Measurements from ENCODE around the gene DOC2B. TPM values are rescaled to one million over a fixed set of nuclear protein-coding genes. Genes with fewer than 3 reads are reported as not detected.
A peak's percentile ranks its signal among the peaks of the same experiment; 100 is the strongest.

The DOC2B gene
- total RNA-seq, 5 donors from 2014 or later (not counting 1 experiment from before 2014, with no cell fraction given), result 0.05 to 0.16 (median 0.09) TPM; not detected in 2

- H3K4me3 ChIP-seq (ENCODE audit: control insufficient read depth in 1 of 2, extremely low read depth in 1 of 2, low read length in 1 of 2), result no peak overlapping the region
- ChIA-PET POLR2A (no interaction called here), CTCF (no interaction called here)
- DNase-seq (no peak), ATAC-seq (replicated peaks in 1 of 4) (no peak)
- Mint-ChIP-seq H3K4me3 (no peak overlapping the region), H3K4me1 (no peaks in the 10 kb centered on the region), H3K27me3 (peaks cover 0 to 10% of the 10 kb centered on the region in 2 donors), H3K36me3 (no peaks in the 10 kb centered on the region), H3K9me3 (no peaks in the 10 kb centered on the region), H3K27ac (no peak overlapping the region)
- H3K27me3 ChIP-seq (replicated peaks in 1 of 2; ENCODE audit: control insufficient read depth in 2 of 2, extremely low read depth in 1 of 2, insufficient read depth in 2 of 2, low read length in 1 of 2), result peaks cover 0 to 43% of the 10 kb centered on the region in 2 experiments
- no peaks in the 10 kb centered on the region for H3K4me1 ChIP-seq (ENCODE audit: control insufficient read depth in 1 of 2, extremely low read depth in 1 of 2, insufficient read depth in 2 of 2, low read length in 2 of 2)
- no peaks in the 10 kb centered on the region for H3K9me3 ChIP-seq
- 87% methylated on average over 8 of the region's 8 CpGs for WGBS (ENCODE audit: insufficient coverage)
- no peak overlapping the region for H3K27ac ChIP-seq (ENCODE audit: low read length)
- no peaks in the 10 kb centered on the region for H3K36me3 ChIP-seq (ENCODE audit: control insufficient read depth in 2 of 2, extremely low read depth in 1 of 2, insufficient read depth in 1 of 2, low read length in 1 of 2)
Observed at GRCh38 chr17:193426-193810, 12.0 kb upstream of the DOC2B start.

GRCh38 chr17:192666-193425 is 11.4 kb upstream of the DOC2B start:
- Histone ChIP-seq H3K36me3 (ENCODE audit: control insufficient read depth in 2 of 2, extremely low read depth in 1 of 2, insufficient read depth in 1 of 2, low read length in 1 of 2) (no peaks in the 10 kb centered on the region), H3K27ac (ENCODE audit: low read length) (no peak overlapping the region), H3K27me3 (replicated peaks in 1 of 2; ENCODE audit: control insufficient read depth in 2 of 2, extremely low read depth in 1 of 2, insufficient read depth in 2 of 2, low read length in 1 of 2) (peaks cover 0 to 37% of the 10 kb centered on the region in 2 experiments), H3K4me3 (ENCODE audit: control insufficient read depth in 1 of 2, extremely low read depth in 1 of 2, low read length in 1 of 2) (no peak overlapping the region), H3K9me3 (no peaks in the 10 kb centered on the region), H3K4me1 (ENCODE audit: control insufficient read depth in 1 of 2, extremely low read depth in 1 of 2, insufficient read depth in 2 of 2, low read length in 2 of 2) (no peaks in the 10 kb centered on the region)
- no peaks in the 10 kb centered on the region for H3K4me1 Mint-ChIP-seq
- peaks cover 0 to 7% of the 10 kb centered on the region in 2 donors for H3K27me3 Mint-ChIP-seq
- no peaks in the 10 kb centered on the region for H3K36me3 Mint-ChIP-seq
- H3K9me3 Mint-ChIP-seq, result no peaks in the 10 kb centered on the region
- no peak overlapping the region for H3K27ac Mint-ChIP-seq
- H3K4me3 Mint-ChIP-seq, result no peak overlapping the region
- ChIA-PET CTCF (no interaction called here), POLR2A (no interaction called here)
- no peak for DNase-seq
- no peak for ATAC-seq (replicated peaks in 1 of 4)
- WGBS (ENCODE audit: insufficient coverage), result 80% methylated on average over 8 of the region's 21 CpGs

- Histone ChIP-seq H3K27me3 (replicated peaks in 1 of 2; ENCODE audit: control insufficient read depth in 2 of 2, extremely low read depth in 1 of 2, insufficient read depth in 2 of 2, low read length in 1 of 2) (peaks cover 0 to 34% of the 10 kb centered on the region in 2 experiments), H3K36me3 (ENCODE audit: control insufficient read depth in 2 of 2, extremely low read depth in 1 of 2, insufficient read depth in 1 of 2, low read length in 1 of 2) (no peaks in the 10 kb centered on the region), H3K4me3 (ENCODE audit: control insufficient read depth in 1 of 2, extremely low read depth in 1 of 2, low read length in 1 of 2) (no peak overlapping the region), H3K9me3 (no peaks in the 10 kb centered on the region), H3K4me1 (ENCODE audit: control insufficient read depth in 1 of 2, extremely low read depth in 1 of 2, insufficient read depth in 2 of 2, low read length in 2 of 2) (peaks cover 0 to 4% of the 10 kb centered on the region in 2 experiments), H3K27ac (ENCODE audit: low read length) (no peak overlapping the region)
- no peaks in the 10 kb centered on the region for H3K9me3 Mint-ChIP-seq
- DNase-seq (no peak), ATAC-seq (replicated peaks in 1 of 4) (no peak)
- H3K27ac Mint-ChIP-seq, result no peak overlapping the region
- H3K4me1 Mint-ChIP-seq, result peaks cover 0 to 18% (median 0%) of the 10 kb centered on the region in 3 donors
- ChIA-PET CTCF (no interaction called here), POLR2A (no interaction called here)
- H3K27me3 Mint-ChIP-seq, result peaks cover 10 to 21% of the 10 kb centered on the region in 2 donors
- H3K4me3 Mint-ChIP-seq, result no peak overlapping the region
- H3K36me3 Mint-ChIP-seq, result no peaks in the 10 kb centered on the region
- 39% methylated on average over 2 of the region's 7 CpGs for WGBS (ENCODE audit: insufficient coverage)
Observed at GRCh38 chr17:189444-189843, 8.0 kb upstream of the DOC2B start.

- ChIA-PET POLR2A (no interaction called here), CTCF (no interaction called here)
- Histone ChIP-seq H3K4me3 (ENCODE audit: control insufficient read depth in 1 of 2, extremely low read depth in 1 of 2, low read length in 1 of 2) (no peak overlapping the region), H3K36me3 (ENCODE audit: control insufficient read depth in 2 of 2, extremely low read depth in 1 of 2, insufficient read depth in 1 of 2, low read length in 1 of 2) (no peaks in the 10 kb centered on the region), H3K27ac (ENCODE audit: low read length) (no peak overlapping the region), H3K27me3 (replicated peaks in 1 of 2; ENCODE audit: control insufficient read depth in 2 of 2, extremely low read depth in 1 of 2, insufficient read depth in 2 of 2, low read length in 1 of 2) (peaks cover 0 to 47% of the 10 kb centered on the region in 2 experiments), H3K4me1 (ENCODE audit: control insufficient read depth in 1 of 2, extremely low read depth in 1 of 2, insufficient read depth in 2 of 2, low read length in 2 of 2) (peaks cover 0 to 4% of the 10 kb centered on the region in 2 experiments), H3K9me3 (no peaks in the 10 kb centered on the region)
- Mint-ChIP-seq H3K27ac (no peak overlapping the region), H3K4me1 (peaks cover 0 to 23% (median 0%) of the 10 kb centered on the region in 3 donors), H3K9me3 (no peaks in the 10 kb centered on the region), H3K27me3 (peaks cover 30 to 42% of the 10 kb centered on the region in 2 donors), H3K4me3 (no peak overlapping the region), H3K36me3 (no peaks in the 10 kb centered on the region)
- ATAC-seq (replicated peaks in 1 of 4) (no peak), DNase-seq (no peak)
- WGBS (ENCODE audit: insufficient coverage), result no CpG with 5 or more reads among the region's 2 CpGs
Observed at GRCh38 chr17:187130-187529, 5.7 kb upstream of the DOC2B start.

- Histone ChIP-seq H3K4me1 (ENCODE audit: control insufficient read depth in 1 of 2, extremely low read depth in 1 of 2, insufficient read depth in 2 of 2, low read length in 2 of 2) (peaks cover 0 to 8% of the 10 kb centered on the region in 2 experiments), H3K9me3 (no peaks in the 10 kb centered on the region), H3K4me3 (ENCODE audit: control insufficient read depth in 1 of 2, extremely low read depth in 1 of 2, low read length in 1 of 2) (no peak overlapping the region), H3K36me3 (ENCODE audit: control insufficient read depth in 2 of 2, extremely low read depth in 1 of 2, insufficient read depth in 1 of 2, low read length in 1 of 2) (no peaks in the 10 kb centered on the region), H3K27me3 (replicated peaks in 1 of 2; ENCODE audit: control insufficient read depth in 2 of 2, extremely low read depth in 1 of 2, insufficient read depth in 2 of 2, low read length in 1 of 2) (peaks cover 0 to 52% of the 10 kb centered on the region in 2 experiments), H3K27ac (ENCODE audit: low read length) (no peak overlapping the region)
- ATAC-seq (replicated peaks in 1 of 4) (no peak), DNase-seq (peak in 3 of 35 experiments; percentile 30 to 51 (median 30))
- H3K4me3 Mint-ChIP-seq, result peak overlapping the region in 1 of 3 donors; percentile 17
- no CpG with 5 or more reads among the region's 14 CpGs for WGBS (ENCODE audit: insufficient coverage)
- H3K4me1 Mint-ChIP-seq, result peaks cover 0 to 27% (median 2%) of the 10 kb centered on the region in 3 donors
- no peaks in the 10 kb centered on the region for H3K36me3 Mint-ChIP-seq
- H3K27ac Mint-ChIP-seq, result no peak overlapping the region
- H3K27me3 Mint-ChIP-seq, result peaks cover 32 to 46% of the 10 kb centered on the region in 2 donors
- POLR2A ChIA-PET, result no interaction called here
- CTCF ChIA-PET, result no interaction called here
- H3K9me3 Mint-ChIP-seq, result no peaks in the 10 kb centered on the region
Observed at GRCh38 chr17:185445-186138, 4.1 kb upstream of the DOC2B start.

GRCh38 chr17:183021-183420 is 1.6 kb upstream of the DOC2B start:
- POLR2A ChIA-PET, result no interaction called here
- H3K4me1 ChIP-seq (ENCODE audit: control insufficient read depth in 1 of 2, extremely low read depth in 1 of 2, insufficient read depth in 2 of 2, low read length in 2 of 2), result peaks cover 0 to 11% of the 10 kb centered on the region in 2 experiments
- no peak overlapping the region for H3K4me3 ChIP-seq (ENCODE audit: control insufficient read depth in 1 of 2, extremely low read depth in 1 of 2, low read length in 1 of 2)
- H3K36me3 ChIP-seq (ENCODE audit: control insufficient read depth in 2 of 2, extremely low read depth in 1 of 2, insufficient read depth in 1 of 2, low read length in 1 of 2), result no peaks in the 10 kb centered on the region
- 81% methylated on average over 3 of the region's 8 CpGs for WGBS (ENCODE audit: insufficient coverage)
- H3K27me3 ChIP-seq (replicated peaks in 1 of 2; ENCODE audit: control insufficient read depth in 2 of 2, extremely low read depth in 1 of 2, insufficient read depth in 2 of 2, low read length in 1 of 2), result peaks cover 0 to 69% of the 10 kb centered on the region in 2 experiments
- Mint-ChIP-seq H3K36me3 (no peaks in the 10 kb centered on the region), H3K27me3 (peaks cover 38 to 63% of the 10 kb centered on the region in 2 donors), H3K4me1 (peaks cover 0 to 27% (median 2%) of the 10 kb centered on the region in 3 donors), H3K27ac (no peak overlapping the region), H3K9me3 (no peaks in the 10 kb centered on the region), H3K4me3 (peak overlapping the region in 1 of 3 donors; percentile 71)
- CTCF ChIA-PET, result no interaction called here
- ATAC-seq (replicated peaks in 1 of 4) (no peak), DNase-seq (no peak)
- H3K9me3 ChIP-seq, result no peaks in the 10 kb centered on the region
- H3K27ac ChIP-seq (ENCODE audit: low read length), result no peak overlapping the region
